HFFc6 (cell line): ENCODE results near the gene GOLGA3. TPM values are rescaled to one million over a fixed set of nuclear protein-coding genes. Genes with fewer than 3 reads are reported as not detected.
"Not testable (repeated sequence)": the region's sequence is repeated elsewhere in the genome, so short reads cannot be mapped to it uniquely, and the experiment has no call there.

ENCODE experiments used
- DNase-seq: peaks from one replicate; pipeline ENCODE4 v3.0.0-alpha.2; 2018
- H3K27ac Mint-ChIP-seq: 2 replicates; pipeline ENCODE4 v1.8.0; 2020; ENCODE audit warnings: mild to moderate bottlenecking, mixed read lengths
- H3K27me3 Mint-ChIP-seq: 2 replicates; pipeline ENCODE4 v1.8.0; 2021; ENCODE audit warnings: mild to moderate bottlenecking, moderate library complexity, mixed read lengths; ENCODE audit not compliant: insufficient read depth
- H3K36me3 Mint-ChIP-seq: 2 replicates; pipeline ENCODE4 v1.8.0; 2021; ENCODE audit warnings: low read depth, mixed read lengths
- H3K4me1 Mint-ChIP-seq: 2 replicates; pipeline ENCODE4 v1.8.0; 2020; ENCODE audit warnings: low read depth, mixed read lengths
- H3K4me3 Mint-ChIP-seq: 2 replicates; pipeline ENCODE4 v1.8.0; 2020; ENCODE audit warnings: mild to moderate bottlenecking, moderate library complexity, mixed read lengths
- H3K9me3 Mint-ChIP-seq: 2 replicates; pipeline ENCODE4 v1.8.0; 2020; ENCODE audit warnings: mild to moderate bottlenecking, mixed read lengths
- total RNA-seq, 6 experiments: library from RNA; stranded (reverse); fragmentation: NEBNext Ultra II Directional; extraction: Animal tissue kit (Norgen Biotek cat#: 25700); gene quantifications; 2 replicates in 1 of 6; 3 replicates in 5 of 6; pipeline ENCODE4 v1.2.3, GENCODE V29; 2021
- TF ChIP-seq, protein P1 (sequence below): fragments of 200-600 bp; sonication (generic); IDR thresholded peaks from 2 replicates; pipeline ENCODE4 v1.5.0; 2021; ENCODE audit warnings: antibody characterized with exemption, mild to moderate bottlenecking

The GOLGA3 gene
- total RNA-seq, 6 experiments from 2014 or later: 108 to 121 (median 115) TPM

DNA sequence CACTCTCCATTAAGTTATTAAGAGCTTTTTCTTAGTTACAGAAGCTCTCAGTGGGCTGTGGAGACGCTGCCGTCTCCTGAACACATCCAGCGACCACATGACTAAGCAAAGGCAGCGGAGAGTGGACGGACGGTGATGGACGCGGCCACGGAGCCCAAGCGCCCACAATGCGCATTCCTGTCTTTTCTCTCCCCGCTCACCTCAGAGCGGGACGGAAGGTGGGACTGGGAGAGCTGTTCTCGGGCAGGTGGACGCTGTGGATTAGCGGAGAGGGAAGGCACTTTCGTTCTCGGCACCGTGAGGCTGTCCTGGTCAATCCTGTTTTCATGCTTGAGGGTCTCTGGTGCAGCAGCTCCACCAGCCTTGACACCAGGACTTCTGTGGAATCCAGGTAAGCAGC, 64.4 kb downstream of the GOLGA3 start:
- Mint-ChIP-seq H3K9me3 (no peaks in the 10 kb centered on the region; the same call in 1 of the 2 replicates), H3K4me1 (peaks cover 27% of the 10 kb centered on the region), H3K27ac (no peak overlapping the region), H3K27me3 (peaks cover 10% of the 10 kb centered on the region), H3K4me3 (no peak overlapping the region), H3K36me3 (peaks cover 24% of the 10 kb centered on the region)
- TF ChIP-seq, protein P1, sequence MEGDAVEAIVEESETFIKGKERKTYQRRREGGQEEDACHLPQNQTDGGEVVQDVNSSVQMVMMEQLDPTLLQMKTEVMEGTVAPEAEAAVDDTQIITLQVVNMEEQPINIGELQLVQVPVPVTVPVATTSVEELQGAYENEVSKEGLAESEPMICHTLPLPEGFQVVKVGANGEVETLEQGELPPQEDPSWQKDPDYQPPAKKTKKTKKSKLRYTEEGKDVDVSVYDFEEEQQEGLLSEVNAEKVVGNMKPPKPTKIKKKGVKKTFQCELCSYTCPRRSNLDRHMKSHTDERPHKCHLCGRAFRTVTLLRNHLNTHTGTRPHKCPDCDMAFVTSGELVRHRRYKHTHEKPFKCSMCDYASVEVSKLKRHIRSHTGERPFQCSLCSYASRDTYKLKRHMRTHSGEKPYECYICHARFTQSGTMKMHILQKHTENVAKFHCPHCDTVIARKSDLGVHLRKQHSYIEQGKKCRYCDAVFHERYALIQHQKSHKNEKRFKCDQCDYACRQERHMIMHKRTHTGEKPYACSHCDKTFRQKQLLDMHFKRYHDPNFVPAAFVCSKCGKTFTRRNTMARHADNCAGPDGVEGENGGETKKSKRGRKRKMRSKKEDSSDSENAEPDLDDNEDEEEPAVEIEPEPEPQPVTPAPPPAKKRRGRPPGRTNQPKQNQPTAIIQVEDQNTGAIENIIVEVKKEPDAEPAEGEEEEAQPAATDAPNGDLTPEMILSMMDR: no peak
- DNase-seq: no peak

- Mint-ChIP-seq H3K27ac (peak overlapping the region; percentile 75), H3K27me3 (peaks cover 4% of the 10 kb centered on the region), H3K9me3 (no peaks in the 10 kb centered on the region), H3K36me3 (peaks cover 7% of the 10 kb centered on the region), H3K4me1 (peaks cover 18% of the 10 kb centered on the region), H3K4me3 (peak overlapping the region; percentile 83)
- TF ChIP-seq, protein P1: no peak; the same call in 1 of the 2 replicates
- peak; percentile 75 for DNase-seq
These were observed 66.6 kb downstream of the GOLGA3 start for GRCh38 chr12:132761921-132762583.

DNA sequence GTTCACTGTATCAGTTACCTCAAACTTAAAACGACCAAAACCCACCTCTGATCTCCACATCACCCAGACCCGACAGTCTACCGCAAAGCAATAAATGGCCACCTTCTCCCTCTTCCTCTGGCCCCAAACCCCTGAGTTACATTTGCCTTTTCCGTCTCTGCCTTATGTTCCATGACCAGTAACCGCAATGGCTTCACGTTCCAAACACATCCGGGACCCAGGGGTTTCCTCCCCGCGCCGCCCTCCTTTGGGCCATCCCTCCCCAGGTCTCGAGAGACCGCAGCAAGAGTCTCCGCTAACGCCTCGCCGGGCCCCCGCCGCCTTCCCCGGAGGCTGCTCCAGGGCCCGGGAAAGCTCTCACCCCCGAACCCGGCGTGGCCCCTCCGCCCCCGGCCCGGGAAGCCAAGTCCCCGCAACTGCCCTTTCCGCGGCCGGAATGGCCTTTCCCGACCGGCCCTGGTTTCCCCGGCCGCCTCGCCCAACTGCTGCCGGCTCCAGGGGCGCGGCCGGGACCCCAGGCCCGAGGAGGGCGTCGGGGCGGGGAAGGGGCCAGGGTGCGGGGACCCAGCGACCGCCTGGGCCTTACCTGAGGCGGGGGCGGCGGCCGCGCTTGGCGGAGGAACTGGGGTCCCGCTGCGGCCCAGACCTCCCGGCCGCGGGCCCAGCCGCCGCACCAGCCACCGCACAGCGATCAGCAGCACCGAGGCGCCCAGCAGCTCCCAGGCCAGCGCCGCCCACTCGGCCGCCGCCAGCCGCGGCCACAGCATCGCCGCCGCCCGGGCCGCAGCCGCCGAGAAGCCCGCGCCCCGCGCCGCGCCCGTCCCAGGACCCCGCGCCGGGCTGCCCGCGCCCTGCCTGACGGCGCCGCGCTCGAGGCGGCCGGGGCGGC, 67.4 kb downstream of the GOLGA3 start, which contains the start of gene ANKLE2:
Gene ANKLE2 (minus strand): TSS at position 801 of the 889 bp plus-strand sequence. CDS start 34 bp downstream, at position 767.
- Mint-ChIP-seq H3K27me3 (peaks cover 2% of the 10 kb centered on the region), H3K36me3 (peaks cover 7% of the 10 kb centered on the region), H3K9me3 (no peaks in the 10 kb centered on the region), H3K27ac (peak within 1 kb of the TSS; percentile 94), H3K4me1 (peaks cover 21% of the 10 kb centered on the region), H3K4me3 (peak within 1 kb of the TSS; percentile 97)
- TF ChIP-seq, protein P1: no peak
- peak; percentile 67 for DNase-seq

DNA sequence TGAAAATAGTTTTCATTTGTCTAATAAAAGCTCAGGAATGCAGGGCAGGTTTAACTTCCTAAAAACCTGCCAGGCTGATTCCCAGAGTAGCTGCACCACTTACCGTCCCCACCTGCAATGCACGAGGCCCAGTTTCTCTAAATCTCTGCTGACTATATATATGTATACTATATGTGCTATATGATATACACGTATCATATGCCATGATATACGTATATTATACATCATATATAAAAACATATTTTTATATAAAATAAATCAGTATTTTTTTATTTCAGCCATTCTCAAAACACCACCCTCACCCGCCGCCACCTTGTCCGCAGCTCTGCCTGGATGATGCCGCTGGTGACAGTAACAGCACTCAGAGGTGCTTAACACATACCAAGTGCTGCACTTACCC, 69.3 kb downstream of the GOLGA3 start:
- H3K4me3 Mint-ChIP-seq: peak overlapping the region; percentile 97
- H3K27ac Mint-ChIP-seq: no peak overlapping the region

GRCh38 chr12:132758825-132759224, 69.8 kb downstream of the GOLGA3 start:
- H3K27me3 Mint-ChIP-seq, H3K27ac Mint-ChIP-seq: not testable (repeated sequence)
- peaks cover 17% of the 10 kb centered on the region for H3K36me3 Mint-ChIP-seq

More for the DNA sequence above, 69.3 kb downstream of the GOLGA3 start:
- Mint-ChIP-seq H3K4me1 (peaks cover 21% of the 10 kb centered on the region), H3K27me3 (peaks cover 2% of the 10 kb centered on the region), H3K9me3 (no peaks in the 10 kb centered on the region), H3K36me3 (peaks cover 14% of the 10 kb centered on the region)
- DNase-seq: no peak
- TF ChIP-seq, protein P1: no peak

More at GRCh38 chr12:132758825-132759224, 69.8 kb downstream of the GOLGA3 start:
- peaks cover 21% of the 10 kb centered on the region for H3K4me1 Mint-ChIP-seq
- not testable (repeated sequence) for H3K9me3 Mint-ChIP-seq, DNase-seq, H3K4me3 Mint-ChIP-seq
